ENCODE measurements around the gene BRINP1. TPM values are rescaled to one million over a fixed set of nuclear protein-coding genes. Genes with fewer than 3 reads are reported as not detected.

The BRINP1 gene
- total RNA-seq, 4 donors from 2014 or later: not detected

DNA sequence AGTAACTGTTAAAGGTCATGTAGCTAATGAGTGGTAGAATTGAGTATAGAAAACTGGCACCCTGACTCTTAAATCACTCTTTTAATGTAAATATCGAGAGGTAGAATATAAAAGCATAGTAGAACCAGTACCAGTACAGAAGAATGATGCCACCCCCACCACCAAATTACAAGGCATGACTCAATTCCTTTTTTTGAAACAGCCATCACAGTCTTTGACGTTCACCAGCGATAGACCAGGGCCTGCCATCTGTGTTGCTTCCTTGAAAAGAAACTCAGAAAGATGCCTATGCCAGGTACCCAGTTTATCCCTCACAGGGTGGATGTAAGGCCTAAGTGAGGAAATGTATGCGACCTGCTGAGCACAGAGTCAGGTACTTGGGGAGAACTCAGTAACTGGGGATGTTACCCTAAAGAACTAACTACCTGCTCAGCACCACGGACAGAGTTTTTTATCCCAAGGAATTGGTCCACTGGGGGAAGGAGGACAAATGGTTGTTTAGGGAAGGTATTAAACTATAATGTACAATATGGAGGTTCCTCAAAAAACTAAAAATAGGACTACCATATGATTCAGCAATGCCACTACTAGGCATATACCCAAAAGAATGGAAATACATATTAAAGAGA, 116.5 kb downstream of the BRINP1 start:
- TF ChIP-seq POLR2AphosphoS5 (IDR thresholded peaks at IDR 0.05) (no peak), POLR2A (IDR thresholded peaks at IDR 0.05) (no peak), EP300 (IDR thresholded peaks at IDR 0.05) (no peak)
- TF ChIP-seq, protein P1, sequence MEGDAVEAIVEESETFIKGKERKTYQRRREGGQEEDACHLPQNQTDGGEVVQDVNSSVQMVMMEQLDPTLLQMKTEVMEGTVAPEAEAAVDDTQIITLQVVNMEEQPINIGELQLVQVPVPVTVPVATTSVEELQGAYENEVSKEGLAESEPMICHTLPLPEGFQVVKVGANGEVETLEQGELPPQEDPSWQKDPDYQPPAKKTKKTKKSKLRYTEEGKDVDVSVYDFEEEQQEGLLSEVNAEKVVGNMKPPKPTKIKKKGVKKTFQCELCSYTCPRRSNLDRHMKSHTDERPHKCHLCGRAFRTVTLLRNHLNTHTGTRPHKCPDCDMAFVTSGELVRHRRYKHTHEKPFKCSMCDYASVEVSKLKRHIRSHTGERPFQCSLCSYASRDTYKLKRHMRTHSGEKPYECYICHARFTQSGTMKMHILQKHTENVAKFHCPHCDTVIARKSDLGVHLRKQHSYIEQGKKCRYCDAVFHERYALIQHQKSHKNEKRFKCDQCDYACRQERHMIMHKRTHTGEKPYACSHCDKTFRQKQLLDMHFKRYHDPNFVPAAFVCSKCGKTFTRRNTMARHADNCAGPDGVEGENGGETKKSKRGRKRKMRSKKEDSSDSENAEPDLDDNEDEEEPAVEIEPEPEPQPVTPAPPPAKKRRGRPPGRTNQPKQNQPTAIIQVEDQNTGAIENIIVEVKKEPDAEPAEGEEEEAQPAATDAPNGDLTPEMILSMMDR (IDR thresholded peaks at IDR 0.05): no peak
- Histone ChIP-seq H3K27ac (no peak overlapping the region), H3K4me1 (no peaks in the 10 kb centered on the region), H3K36me3 (no peaks in the 10 kb centered on the region), H3K4me3 (no peak overlapping the region), H3K27me3 (no peaks in the 10 kb centered on the region), H3K9me3 (no peaks in the 10 kb centered on the region)
- DNase-seq (ENCODE audit: low spot score in 2 of 2): no peak
- 86% methylated on average over 5 of the region's 5 CpGs for WGBS

DNA sequence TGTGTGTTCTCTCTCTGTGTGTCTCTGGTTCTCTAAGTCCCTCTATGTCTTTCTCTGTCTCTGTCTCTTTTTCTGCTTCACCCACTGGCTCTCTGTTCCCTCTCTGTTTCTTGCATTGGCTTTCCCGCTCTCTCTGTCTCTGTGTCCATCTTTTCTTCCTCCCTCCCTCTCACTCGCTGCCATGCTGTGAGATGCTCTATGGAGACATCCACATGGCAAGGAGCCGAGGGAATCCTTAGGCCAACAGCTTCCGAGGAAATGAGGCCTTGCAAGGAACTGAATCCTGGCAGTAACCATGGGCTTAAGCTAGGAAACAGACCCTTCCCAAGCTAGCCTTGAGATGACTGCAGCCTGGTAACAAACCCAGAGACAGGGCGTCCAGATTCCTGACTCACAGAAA, 117.3 kb downstream of the BRINP1 start:
- Histone ChIP-seq H3K36me3 (no peaks in the 10 kb centered on the region), H3K9me3 (no peaks in the 10 kb centered on the region), H3K27ac (no peak overlapping the region), H3K27me3 (no peaks in the 10 kb centered on the region), H3K4me1 (no peaks in the 10 kb centered on the region), H3K4me3 (no peak overlapping the region)
- DNase-seq (ENCODE audit: low spot score in 2 of 2): no peak
- no peak for TF ChIP-seq POLR2AphosphoS5 (IDR thresholded peaks at IDR 0.05)
- no peak for TF ChIP-seq POLR2A (IDR thresholded peaks at IDR 0.05)
- TF ChIP-seq, protein P1 (IDR thresholded peaks at IDR 0.05): no peak
- TF ChIP-seq EP300 (IDR thresholded peaks at IDR 0.05): no peak
- WGBS: 68% methylated on average over 5 of the region's 5 CpGs

DNA sequence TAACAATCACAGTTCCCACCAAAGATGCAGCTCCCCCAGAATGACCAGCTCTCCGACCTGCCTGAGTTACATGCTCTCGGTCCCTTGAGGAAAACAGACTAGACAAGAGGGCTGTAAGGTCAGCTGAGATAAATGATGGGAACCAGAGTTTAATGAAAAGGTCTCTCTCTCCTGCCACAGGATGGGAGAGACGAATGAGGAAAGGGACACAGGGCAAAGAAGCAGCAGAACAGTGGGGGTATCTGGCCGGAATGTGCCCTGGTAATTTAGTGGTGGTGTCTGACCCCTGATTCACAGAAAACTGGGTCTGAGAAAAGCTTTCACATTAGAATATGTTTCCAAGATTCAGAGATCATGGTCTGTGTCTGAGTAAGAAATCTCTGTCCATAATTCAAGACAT, 118.5 kb downstream of the BRINP1 start:
- no peak overlapping the region for H3K27ac ChIP-seq
- no peak overlapping the region for H3K4me3 ChIP-seq
- H3K27me3 ChIP-seq: no peaks in the 10 kb centered on the region
- H3K9me3 ChIP-seq: no peaks in the 10 kb centered on the region
- no peak for DNase-seq (ENCODE audit: low spot score in 2 of 2)
- TF ChIP-seq EP300 (IDR thresholded peaks at IDR 0.05) (no peak), POLR2A (IDR thresholded peaks at IDR 0.05) (no peak), POLR2AphosphoS5 (IDR thresholded peaks at IDR 0.05) (no peak)
- TF ChIP-seq, protein P1 (IDR thresholded peaks at IDR 0.05): no peak
- no peaks in the 10 kb centered on the region for H3K4me1 ChIP-seq
- H3K36me3 ChIP-seq: no peaks in the 10 kb centered on the region
- WGBS: 61% methylated on average over 4 of the region's 4 CpGs

DNA sequence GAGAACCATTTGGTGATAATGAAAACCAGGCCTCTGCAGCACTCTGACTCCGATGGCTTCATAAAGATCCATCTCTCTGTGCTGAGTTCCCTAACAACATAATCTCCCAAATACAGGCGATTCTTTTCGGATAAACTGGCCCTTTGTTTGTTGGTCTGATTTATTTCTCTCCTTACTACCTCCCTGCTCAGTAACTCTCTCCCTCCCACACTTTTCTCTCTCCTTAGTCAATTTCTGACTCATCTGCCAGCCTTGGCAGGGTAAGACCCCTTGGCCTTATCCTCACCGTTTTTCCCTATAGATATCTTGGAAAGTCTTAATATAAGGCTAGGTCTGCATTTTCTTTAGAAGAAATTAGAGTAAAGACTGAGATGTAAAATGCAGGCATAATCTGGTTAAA, 128.7 kb downstream of the BRINP1 start:
- Histone ChIP-seq H3K4me1 (no peaks in the 10 kb centered on the region), H3K36me3 (no peaks in the 10 kb centered on the region), H3K27me3 (no peaks in the 10 kb centered on the region), H3K27ac (no peak overlapping the region), H3K9me3 (no peaks in the 10 kb centered on the region), H3K4me3 (no peak overlapping the region)
- TF ChIP-seq EP300 (IDR thresholded peaks at IDR 0.05): no peak
- TF ChIP-seq, protein P1 (IDR thresholded peaks at IDR 0.05): no peak
- TF ChIP-seq POLR2A (IDR thresholded peaks at IDR 0.05): no peak
- no peak for TF ChIP-seq POLR2AphosphoS5 (IDR thresholded peaks at IDR 0.05)
- no peak for DNase-seq (ENCODE audit: low spot score in 2 of 2)
- 61% methylated on average over 4 of the region's 4 CpGs for WGBS

DNA sequence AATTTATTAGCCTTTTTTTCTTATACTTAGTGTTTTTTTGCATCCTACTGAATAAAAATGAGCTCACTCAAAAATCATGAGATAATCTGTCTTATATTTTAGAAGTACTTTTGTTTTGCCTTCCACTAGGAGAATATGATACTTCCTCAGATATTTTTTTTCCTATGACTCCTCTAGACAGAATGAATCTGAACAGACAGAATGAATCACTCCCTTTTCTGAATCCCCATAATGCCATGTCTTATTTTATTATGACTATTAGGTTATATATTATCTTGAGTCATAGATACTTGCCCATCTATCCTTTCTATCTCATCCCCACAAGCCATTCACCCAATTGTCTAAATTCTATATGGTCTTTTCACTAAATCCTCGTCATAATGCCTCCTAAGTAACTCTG, 134.6 kb downstream of the BRINP1 start:
- 61% methylated on average over 1 of the region's 1 CpG for WGBS
- TF ChIP-seq EP300 (IDR thresholded peaks at IDR 0.05): no peak
- TF ChIP-seq POLR2AphosphoS5 (IDR thresholded peaks at IDR 0.05): no peak
- no peak for TF ChIP-seq POLR2A (IDR thresholded peaks at IDR 0.05)
- TF ChIP-seq, protein P1 (IDR thresholded peaks at IDR 0.05): no peak
- no peaks in the 10 kb centered on the region for H3K36me3 ChIP-seq
- no peaks in the 10 kb centered on the region for H3K4me1 ChIP-seq
- H3K27me3 ChIP-seq: no peaks in the 10 kb centered on the region
- H3K4me3 ChIP-seq: no peak overlapping the region
- no peaks in the 10 kb centered on the region for H3K9me3 ChIP-seq
- DNase-seq (ENCODE audit: low spot score in 2 of 2): no peak
- no peak overlapping the region for H3K27ac ChIP-seq

Measured in suprapubic skin (tissue), 4 donors.